ENCODE measurements around the gene TCEA3.

TCEA3 gene

GRCh38 chr1:23389837-23390321 is 34.7 kb downstream of the TCEA3 start:
- peaks cover 2 to 5% of the 10 kb centered on the region in 2 donors for H3K4me1 ChIP-seq (ENCODE audit: control insufficient read depth in 2 of 2, insufficient read depth in 1 of 2, low read depth in 1 of 2, low read length in 2 of 2)
- no peak overlapping the region for H3K18ac ChIP-seq (ENCODE audit: low read length)
- H2AK5ac ChIP-seq (ENCODE audit: low read depth, low read length), result no peak overlapping the region
- H3K36me3 ChIP-seq (replicated peaks in 1 of 2; ENCODE audit: control insufficient read depth in 2 of 2, insufficient read depth in 2 of 2, low read length in 2 of 2), result no peaks in the 10 kb centered on the region
- peaks cover 4 to 18% of the 10 kb centered on the region in 2 donors for H3K9me3 ChIP-seq (replicated peaks in 1 of 2; ENCODE audit: control insufficient read depth in 2 of 2, insufficient read depth in 1 of 2, low read depth in 1 of 2, low read length in 2 of 2)
- no CpG with 5 or more reads among the region's 9 CpGs for WGBS, 2 donors (ENCODE audit: extremely low coverage in 2 of 2, insufficient read length in 2 of 2, insufficient replicate concordance in 1 of 2)
- H3K79me1 ChIP-seq (ENCODE audit: low read depth, low read length), result no peaks in the 10 kb centered on the region
- H2AFZ ChIP-seq (ENCODE audit: low read length), result no peak overlapping the region
- H2BK15ac ChIP-seq (ENCODE audit: low read length), result no peak overlapping the region
- DNase-seq (ENCODE audit: low spot score), result no peak
- no peak overlapping the region for H3K23ac ChIP-seq (ENCODE audit: low read depth, low read length, poor library complexity)
- H3K27me3 ChIP-seq (ENCODE audit: control insufficient read depth in 3 of 3, insufficient read depth in 3 of 3, low read depth in 1 of 3, low read length in 3 of 3), result no peaks in the 10 kb centered on the region
- no peak overlapping the region for H4K8ac ChIP-seq (ENCODE audit: low read depth, low read length)
- no peak overlapping the region for H3K4me3 ChIP-seq (ENCODE audit: low read length in 2 of 2)
- no peak overlapping the region for H2BK12ac ChIP-seq (ENCODE audit: low read length)
- H3K14ac ChIP-seq (ENCODE audit: low read length), result no peak overlapping the region
- no peak overlapping the region for H3K27ac ChIP-seq (replicated peaks; ENCODE audit: low read length)
- no peak overlapping the region for H3K9ac ChIP-seq (ENCODE audit: low read depth, low read length, poor library complexity)
- no peak overlapping the region for H3K4ac ChIP-seq (ENCODE audit: low read length)
- H3K4me2 ChIP-seq (ENCODE audit: insufficient read depth, low read length, poor library complexity, severe bottlenecking), result no peak overlapping the region
- no peak overlapping the region for H2BK5ac ChIP-seq (ENCODE audit: low read length)
- H2BK120ac ChIP-seq (ENCODE audit: low read depth, low read length), result no peak overlapping the region
- H4K91ac ChIP-seq (ENCODE audit: low read depth, low read length, poor library complexity), result no peak overlapping the region

GRCh38 chr1:23387494-23387893 is 37.1 kb downstream of the TCEA3 start:
- Histone ChIP-seq H3K9ac (ENCODE audit: low read depth, low read length, poor library complexity) (no peak overlapping the region), H2AK5ac (ENCODE audit: low read depth, low read length) (peak overlapping the region; percentile 32), H2BK5ac (ENCODE audit: low read length) (no peak overlapping the region), H3K9me3 (replicated peaks in 1 of 2; ENCODE audit: control insufficient read depth in 2 of 2, insufficient read depth in 1 of 2, low read depth in 1 of 2, low read length in 2 of 2) (peaks cover 3% of the 10 kb centered on the region in 2 donors), H3K27ac (replicated peaks; ENCODE audit: low read length) (no peak overlapping the region), H2AFZ (ENCODE audit: low read length) (no peak overlapping the region), H3K14ac (ENCODE audit: low read length) (peak overlapping the region; percentile 0), H3K79me1 (ENCODE audit: low read depth, low read length) (no peaks in the 10 kb centered on the region), H2BK15ac (ENCODE audit: low read length) (no peak overlapping the region), H3K27me3 (ENCODE audit: control insufficient read depth in 3 of 3, insufficient read depth in 3 of 3, low read depth in 1 of 3, low read length in 3 of 3) (no peaks in the 10 kb centered on the region), H3K23ac (ENCODE audit: low read depth, low read length, poor library complexity) (no peak overlapping the region), H3K36me3 (replicated peaks in 1 of 2; ENCODE audit: control insufficient read depth in 2 of 2, insufficient read depth in 2 of 2, low read length in 2 of 2) (no peaks in the 10 kb centered on the region), H3K18ac (ENCODE audit: low read length) (peak overlapping the region; percentile 63), H3K4ac (ENCODE audit: low read length) (no peak overlapping the region), H4K8ac (ENCODE audit: low read depth, low read length) (no peak overlapping the region), H4K91ac (ENCODE audit: low read depth, low read length, poor library complexity) (no peak overlapping the region), H2BK120ac (ENCODE audit: low read depth, low read length) (no peak overlapping the region), H2BK12ac (ENCODE audit: low read length) (no peak overlapping the region), H3K4me3 (ENCODE audit: low read length in 2 of 2) (no peak overlapping the region), H3K4me1 (ENCODE audit: control insufficient read depth in 2 of 2, insufficient read depth in 1 of 2, low read depth in 1 of 2, low read length in 2 of 2) (no peaks in the 10 kb centered on the region), H3K4me2 (ENCODE audit: insufficient read depth, low read length, poor library complexity, severe bottlenecking) (no peak overlapping the region)
- no CpG with 5 or more reads among the region's 8 CpGs for WGBS, 2 donors (ENCODE audit: extremely low coverage in 2 of 2, insufficient read length in 2 of 2, insufficient replicate concordance in 1 of 2)
- DNase-seq (ENCODE audit: low spot score), result no peak

DNA sequence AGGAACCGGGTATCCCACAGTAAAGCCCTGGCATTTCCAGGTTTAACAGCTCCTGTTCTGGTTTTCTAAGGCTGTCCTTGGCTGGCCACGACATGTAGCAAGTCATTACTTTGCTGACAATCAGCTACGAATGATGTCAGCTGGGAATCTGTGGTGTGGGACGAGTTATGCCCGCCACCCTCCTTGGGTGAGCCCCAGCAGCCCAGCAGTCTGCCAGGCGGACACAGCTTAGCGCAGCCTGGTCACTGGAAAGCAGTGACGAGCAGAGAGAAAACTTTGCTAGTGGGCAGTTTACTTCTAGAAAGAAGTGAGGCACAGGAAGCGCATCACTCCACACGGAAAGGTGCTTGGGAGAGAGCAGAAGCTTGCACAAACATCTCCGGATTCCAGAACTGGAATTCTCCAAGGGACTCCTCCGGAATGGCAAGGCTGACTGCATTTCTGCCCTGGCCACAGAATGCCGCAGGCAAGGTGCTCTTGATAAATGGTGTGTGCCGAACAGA is 39.4 kb downstream of the TCEA3 start:
- Histone ChIP-seq H3K27ac (replicated peaks; ENCODE audit: low read length) (no peak overlapping the region), H2BK12ac (ENCODE audit: low read length) (no peak overlapping the region), H3K14ac (ENCODE audit: low read length) (no peak overlapping the region), H3K4me2 (ENCODE audit: insufficient read depth, low read length, poor library complexity, severe bottlenecking) (no peak overlapping the region), H2BK120ac (ENCODE audit: low read depth, low read length) (no peak overlapping the region), H3K79me1 (ENCODE audit: low read depth, low read length) (no peaks in the 10 kb centered on the region), H2AK5ac (ENCODE audit: low read depth, low read length) (no peak overlapping the region), H3K9me3 (replicated peaks in 1 of 2; ENCODE audit: control insufficient read depth in 2 of 2, insufficient read depth in 1 of 2, low read depth in 1 of 2, low read length in 2 of 2) (peaks cover 0 to 5% of the 10 kb centered on the region in 2 donors), H4K91ac (ENCODE audit: low read depth, low read length, poor library complexity) (no peak overlapping the region), H3K4me1 (ENCODE audit: control insufficient read depth in 2 of 2, insufficient read depth in 1 of 2, low read depth in 1 of 2, low read length in 2 of 2) (peaks cover 0 to 1% of the 10 kb centered on the region in 2 donors), H2BK15ac (ENCODE audit: low read length) (no peak overlapping the region), H3K23ac (ENCODE audit: low read depth, low read length, poor library complexity) (peak overlapping the region; percentile 1), H3K18ac (ENCODE audit: low read length) (no peak overlapping the region), H3K36me3 (replicated peaks in 1 of 2; ENCODE audit: control insufficient read depth in 2 of 2, insufficient read depth in 2 of 2, low read length in 2 of 2) (no peaks in the 10 kb centered on the region), H3K4ac (ENCODE audit: low read length) (no peak overlapping the region), H3K27me3 (ENCODE audit: control insufficient read depth in 3 of 3, insufficient read depth in 3 of 3, low read depth in 1 of 3, low read length in 3 of 3) (no peaks in the 10 kb centered on the region), H4K8ac (ENCODE audit: low read depth, low read length) (no peak overlapping the region), H2BK5ac (ENCODE audit: low read length) (no peak overlapping the region), H2AFZ (ENCODE audit: low read length) (no peak overlapping the region), H3K4me3 (ENCODE audit: low read length in 2 of 2) (no peak overlapping the region), H3K9ac (ENCODE audit: low read depth, low read length, poor library complexity) (no peak overlapping the region)
- DNase-seq (ENCODE audit: low spot score), result no peak
- no CpG with 5 or more reads among the region's 14 CpGs for WGBS, 2 donors (ENCODE audit: extremely low coverage in 2 of 2, insufficient read length in 2 of 2, insufficient replicate concordance in 1 of 2)

DNA sequence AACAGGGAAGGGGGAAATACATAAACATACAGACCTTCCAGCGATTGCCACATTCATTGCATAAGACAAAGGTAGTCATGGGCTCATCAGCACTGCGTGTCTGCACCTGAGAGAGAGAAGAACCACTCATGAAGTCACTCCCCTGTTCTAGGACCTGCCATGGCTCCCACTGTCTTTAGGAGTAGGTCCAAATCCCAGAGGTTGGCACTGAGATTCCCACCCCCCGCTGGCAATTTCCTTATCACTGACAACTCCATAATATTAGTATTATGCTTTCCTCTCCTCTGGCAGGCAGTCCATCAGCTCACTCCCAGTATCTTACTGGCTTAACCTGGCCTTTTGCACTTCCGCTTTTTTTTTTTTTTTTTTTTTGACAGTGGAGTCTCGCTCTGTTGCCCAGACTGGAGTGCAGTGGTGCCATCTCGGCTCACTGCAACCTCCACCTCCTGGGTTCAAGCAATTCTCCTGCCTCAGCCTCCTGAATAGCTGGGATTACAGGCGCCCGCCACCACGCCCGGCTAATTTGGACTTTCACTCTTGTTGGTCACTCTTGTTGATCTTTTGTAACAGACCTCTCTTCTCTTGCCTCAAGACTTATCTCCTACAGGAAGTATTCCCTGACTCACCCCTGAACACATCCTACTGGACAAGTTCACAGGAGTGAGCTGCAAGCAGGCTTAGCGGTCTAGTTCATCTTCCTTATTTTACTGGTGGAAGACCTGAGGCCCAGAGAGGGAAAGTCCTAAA is 40.1 kb downstream of the TCEA3 start:
- no peak overlapping the region for H3K27ac ChIP-seq (replicated peaks; ENCODE audit: low read length)
- no peak overlapping the region for H3K23ac ChIP-seq (ENCODE audit: low read depth, low read length, poor library complexity)
- DNase-seq (ENCODE audit: low spot score), result no peak
- no peak overlapping the region for H2AFZ ChIP-seq (ENCODE audit: low read length)
- no peaks in the 10 kb centered on the region for H3K36me3 ChIP-seq (replicated peaks in 1 of 2; ENCODE audit: control insufficient read depth in 2 of 2, insufficient read depth in 2 of 2, low read length in 2 of 2)
- H2BK12ac ChIP-seq (ENCODE audit: low read length), result no peak overlapping the region
- no peak overlapping the region for H3K4me2 ChIP-seq (ENCODE audit: insufficient read depth, low read length, poor library complexity, severe bottlenecking)
- no peak overlapping the region for H2AK5ac ChIP-seq (ENCODE audit: low read depth, low read length)
- H3K14ac ChIP-seq (ENCODE audit: low read length), result no peak overlapping the region
- H3K4ac ChIP-seq (ENCODE audit: low read length), result no peak overlapping the region
- no peak overlapping the region for H4K8ac ChIP-seq (ENCODE audit: low read depth, low read length)
- H3K27me3 ChIP-seq (ENCODE audit: control insufficient read depth in 3 of 3, insufficient read depth in 3 of 3, low read depth in 1 of 3, low read length in 3 of 3), result no peaks in the 10 kb centered on the region
- no peak overlapping the region for H3K4me3 ChIP-seq (ENCODE audit: low read length in 2 of 2)
- H4K91ac ChIP-seq (ENCODE audit: low read depth, low read length, poor library complexity), result no peak overlapping the region
- no peak overlapping the region for H3K9ac ChIP-seq (ENCODE audit: low read depth, low read length, poor library complexity)
- H3K79me1 ChIP-seq (ENCODE audit: low read depth, low read length), result no peaks in the 10 kb centered on the region
- H3K4me1 ChIP-seq (ENCODE audit: control insufficient read depth in 2 of 2, insufficient read depth in 1 of 2, low read depth in 1 of 2, low read length in 2 of 2), result peaks cover 0 to 1% of the 10 kb centered on the region in 2 donors
- no peak overlapping the region for H2BK5ac ChIP-seq (ENCODE audit: low read length)
- H3K9me3 ChIP-seq (replicated peaks in 1 of 2; ENCODE audit: control insufficient read depth in 2 of 2, insufficient read depth in 1 of 2, low read depth in 1 of 2, low read length in 2 of 2), result peaks cover 0 to 5% of the 10 kb centered on the region in 2 donors
- H2BK15ac ChIP-seq (ENCODE audit: low read length), result no peak overlapping the region
- no peak overlapping the region for H2BK120ac ChIP-seq (ENCODE audit: low read depth, low read length)
- H3K18ac ChIP-seq (ENCODE audit: low read length), result no peak overlapping the region
- no CpG with 5 or more reads among the region's 11 CpGs for WGBS, 2 donors (ENCODE audit: extremely low coverage in 2 of 2, insufficient read length in 2 of 2, insufficient replicate concordance in 1 of 2)
